Liver (tissue), 9 donors: ENCODE data around the gene ESPN. TPM values are rescaled to one million over a fixed set of nuclear protein-coding genes. Genes with fewer than 3 reads are reported as not detected.

Source experiments
- DNase-seq: peaks from one replicate; pipeline ENCODE4 v3.0.0-alpha.2; 2017; ENCODE audit warnings: low spot score
- H3K27ac ChIP-seq, 2 donors: one replicate each; pipeline ENCODE4 v1.7.0; 2013; ENCODE audit warnings: inconsistent platforms in 2 of 2, low read length in 2 of 2, control low read depth in 1 of 2, low read depth in 1 of 2, mild to moderate bottlenecking in 1 of 2
- H3K27me3 ChIP-seq, 4 donors: one replicate each; pipeline versions ENCODE4 v1.6.1 to v1.7.0; 2013; ENCODE audit warnings: low read length in 3 of 4, inconsistent platforms in 1 of 4, mild to moderate bottlenecking in 1 of 4, moderate library complexity in 1 of 4; ENCODE audit not compliant: control insufficient read depth in 4 of 4, insufficient read depth in 4 of 4
- H3K36me3 ChIP-seq, 4 donors: one replicate each; pipeline versions ENCODE4 v1.6.1 to v1.7.0; 2013; ENCODE audit warnings: low read length in 3 of 4, mild to moderate bottlenecking in 3 of 4, low read depth in 1 of 4, moderate library complexity in 1 of 4; ENCODE audit not compliant: control insufficient read depth in 4 of 4, insufficient read depth in 3 of 4
- H3K4me1 ChIP-seq, 4 donors: one replicate each; pipeline versions ENCODE4 v1.6.1 to v1.7.0; 2013; ENCODE audit warnings: low read length in 3 of 4, mild to moderate bottlenecking in 3 of 4, moderate library complexity in 1 of 4; ENCODE audit not compliant: control insufficient read depth in 4 of 4, insufficient read depth in 4 of 4
- H3K4me3 ChIP-seq, 3 donors: one replicate each; pipeline versions ENCODE4 v1.6.1 to v1.7.0; 2013; ENCODE audit warnings: low read length in 3 of 3, control low read depth in 1 of 3, low read depth in 1 of 3, mild to moderate bottlenecking in 1 of 3
- H3K9ac ChIP-seq, 2 donors: one replicate each; pipeline ENCODE4 v1.7.0; 2013; ENCODE audit warnings: low read length in 2 of 2, mild to moderate bottlenecking in 2 of 2, moderate library complexity in 2 of 2, control low read depth in 1 of 2, low read depth in 1 of 2
- H3K9me3 ChIP-seq, 4 donors: one replicate each; pipeline versions ENCODE4 v1.6.1 to v1.7.0; 2013; ENCODE audit warnings: low read length in 3 of 4; ENCODE audit not compliant: control insufficient read depth in 4 of 4
- ATF3 ChIP-seq: IDR thresholded peaks from 2 replicates; pipeline ENCODE4 v1.6.1; 2016; ENCODE audit warnings: antibody characterized with exemption
- CTCF ChIP-seq: fragments of 150-350 bp; IDR thresholded peaks from 2 replicates; pipeline ENCODE4 v1.5.1; 2017; ENCODE audit warnings: improper control_type of control experiment, low read depth, low read length; ENCODE audit not compliant: missing input control
- EGR1 ChIP-seq, 2 donors: IDR thresholded peaks; 2 replicates each; pipeline ENCODE4 v1.6.1; 2016 to 2018; ENCODE audit warnings: antibody characterized with exemption in 2 of 2, low read depth in 2 of 2
- FOXA1 ChIP-seq: IDR thresholded peaks from 2 replicates; pipeline ENCODE4 v1.6.1; 2016; ENCODE audit warnings: antibody characterized with exemption
- FOXA2 ChIP-seq: IDR thresholded peaks from 2 replicates; pipeline ENCODE4 v1.6.1; 2016; ENCODE audit warnings: antibody characterized with exemption
- GABPA ChIP-seq, 2 donors: IDR thresholded peaks in 1 of 2; conservative IDR thresholded peaks in 1 of 2; 2 replicates each; pipeline ENCODE4 v1.6.1; 2016; ENCODE audit warnings: antibody characterized with exemption in 2 of 2, mild to moderate bottlenecking in 1 of 2, moderate library complexity in 1 of 2
- HNF4A ChIP-seq, 2 donors: conservative IDR thresholded peaks; 2 replicates each; pipeline ENCODE4 v1.6.1; 2016; ENCODE audit warnings: antibody characterized with exemption in 2 of 2, mild to moderate bottlenecking in 2 of 2
- HNF4G ChIP-seq: IDR thresholded peaks from 2 replicates; pipeline ENCODE4 v1.6.1; 2016; ENCODE audit warnings: antibody characterized with exemption
- JUND ChIP-seq, 2 donors: IDR thresholded peaks; 2 replicates each; pipeline ENCODE4 v1.6.1; 2016; ENCODE audit warnings: antibody characterized with exemption in 2 of 2
- MAX ChIP-seq: IDR thresholded peaks from 2 replicates; pipeline ENCODE4 v1.6.1; 2016; ENCODE audit warnings: antibody characterized with exemption
- NR2F2 ChIP-seq: IDR thresholded peaks from 2 replicates; pipeline ENCODE4 v1.6.1; 2016; ENCODE audit warnings: antibody characterized with exemption
- RAD21 ChIP-seq, 2 donors: IDR thresholded peaks; 2 replicates each; pipeline ENCODE4 v1.6.1; 2016; ENCODE audit warnings: antibody characterized with exemption in 2 of 2, mild to moderate bottlenecking in 2 of 2
- REST ChIP-seq: IDR thresholded peaks from 2 replicates; pipeline ENCODE4 v1.6.1; 2016; ENCODE audit warnings: antibody characterized with exemption, mild to moderate bottlenecking
- RXRA ChIP-seq, 2 donors: IDR thresholded peaks; 2 replicates each; pipeline ENCODE4 v1.6.1; 2017 to 2018; ENCODE audit warnings: antibody characterized with exemption in 2 of 2, mild to moderate bottlenecking in 1 of 2
- SP1 ChIP-seq: IDR thresholded peaks from 2 replicates; pipeline ENCODE4 v1.6.1; 2018; ENCODE audit warnings: antibody characterized with exemption, mild to moderate bottlenecking
- TAF1 ChIP-seq: conservative IDR thresholded peaks from 2 replicates; pipeline ENCODE4 v1.6.1; 2016; ENCODE audit warnings: antibody characterized with exemption, mild to moderate bottlenecking
- YY1 ChIP-seq: IDR thresholded peaks from 2 replicates; pipeline ENCODE4 v1.6.1; 2016; ENCODE audit warnings: antibody characterized with exemption, mild to moderate bottlenecking
- ZBTB33 ChIP-seq: IDR thresholded peaks from 2 replicates; pipeline ENCODE4 v1.6.1; 2016; ENCODE audit warnings: antibody characterized with exemption
- WGBS: extraction: QIAGEN DNeasy Blood & Tissue Kit; methylation state at CpG from one replicate; pipeline ENCODE4 v1.1.7; 2013; 5-methylcytosine and 5-hydroxymethylcytosine counted together
- polyA plus RNA-seq, 2 donors: library from polyadenylated mRNA; stranded (reverse) in 1 of 2; unstranded in 1 of 2; fragments of 200-250 nt in 1 of 2; fragments of >200 nt in 1 of 2; fragmentation: Nextera tagmentation in 1 of 2; extraction: Ambion mirVana in 1 of 2; gene quantifications; one replicate each; pipeline versions ENCODE4 v1.2.1 to v1.2.3, GENCODE V29; 2013 to 2015
- total RNA-seq, 2 donors: library from RNA; depleted of rRNA; stranded (reverse); fragments of >200 nt; gene quantifications; one replicate each; pipeline ENCODE4 v1.2.3, GENCODE V29; 2014
- donor health status: healthy.
- donor health status: healthy.
- donor health status: healthy.
- donor health status: healthy.
- donor health status: healthy.

ESPN gene
- total and polyA plus RNA-seq, 4 donors: 61.5 to 103 (median 68.2) TPM

- DNase-seq: no peak
- 97% methylated on average over 7 of the region's 7 CpGs for WGBS
- TF ChIP-seq REST (no peak), GABPA (IDR thresholded peaks at IDR 0.05 in 1 of 2, conservative IDR thresholded peaks at IDR 0.05 in 1 of 2) (no peak), ATF3 (no peak), RXRA (IDR thresholded peaks at IDR 0.05) (no peak), MAX (no peak), YY1 (no peak), FOXA1 (no peak), JUND (IDR thresholded peaks at IDR 0.05) (no peak), RAD21 (IDR thresholded peaks at IDR 0.05) (no peak), SP1 (no peak), TAF1 (no peak), EGR1 (IDR thresholded peaks at IDR 0.05; ENCODE audit: low read depth in 2 of 2) (no peak)
- H3K27ac ChIP-seq: no peak overlapping the region
- no peaks in the 10 kb centered on the region for H3K4me1 ChIP-seq
- H3K9ac ChIP-seq: no peak overlapping the region
- H3K4me3 ChIP-seq: no peak overlapping the region
- no peaks in the 10 kb centered on the region for H3K27me3 ChIP-seq
- H3K9me3 ChIP-seq: no peaks in the 10 kb centered on the region
- H3K36me3 ChIP-seq: no peaks in the 10 kb centered on the region
Measured at GRCh38 chr1:6380037-6380436, 44.5 kb upstream of the ESPN start.

GRCh38 chr1:6384135-6384534, 40.4 kb upstream of the ESPN start:
- no peak for DNase-seq
- no peak for TF ChIP-seq HNF4A (conservative IDR thresholded peaks at IDR 0.05)
- 95% methylated on average over 1 of the region's 1 CpG for WGBS
- no peak overlapping the region for H3K9ac ChIP-seq
- H3K36me3 ChIP-seq: no peaks in the 10 kb centered on the region
- H3K4me3 ChIP-seq: no peak overlapping the region
- no peak overlapping the region for H3K27ac ChIP-seq
- H3K9me3 ChIP-seq: no peaks in the 10 kb centered on the region
- H3K27me3 ChIP-seq: no peaks in the 10 kb centered on the region
- H3K4me1 ChIP-seq: no peaks in the 10 kb centered on the region

- H3K9ac ChIP-seq: no peak overlapping the region
- no peak for DNase-seq
- no peaks in the 10 kb centered on the region for H3K36me3 ChIP-seq
- 87% methylated on average over 5 of the region's 5 CpGs for WGBS
- H3K4me3 ChIP-seq: no peak overlapping the region
- no peak overlapping the region for H3K27ac ChIP-seq
- H3K27me3 ChIP-seq: no peaks in the 10 kb centered on the region
- no peaks in the 10 kb centered on the region for H3K9me3 ChIP-seq
- H3K4me1 ChIP-seq: no peaks in the 10 kb centered on the region
- TF ChIP-seq RAD21 (IDR thresholded peaks at IDR 0.05): no peak
- TF ChIP-seq RXRA (IDR thresholded peaks at IDR 0.05): no peak
- no peak for TF ChIP-seq NR2F2
- no peak for TF ChIP-seq FOXA2
- TF ChIP-seq HNF4G: no peak
- TF ChIP-seq GABPA (IDR thresholded peaks at IDR 0.05 in 1 of 2, conservative IDR thresholded peaks at IDR 0.05 in 1 of 2): no peak
- no peak for TF ChIP-seq SP1
- no peak for TF ChIP-seq YY1
- no peak for TF ChIP-seq REST
- TF ChIP-seq FOXA1: no peak
- TF ChIP-seq ZBTB33: no peak
- no peak for TF ChIP-seq HNF4A (conservative IDR thresholded peaks at IDR 0.05)
- no peak for TF ChIP-seq CTCF
Measured at GRCh38 chr1:6384962-6385361, 39.6 kb upstream of the ESPN start.
